Epithelial cell of proximal tubule (primary cell): Measurements from ENCODE around the gene ELF2. TPM values are rescaled to one million over a fixed set of nuclear protein-coding genes. Genes with fewer than 3 reads are reported as not detected.

Experiments
- DNase-seq: peaks from one replicate; pipeline ENCODE4 v3.0.0-alpha.2; 2011; ENCODE audit warnings: low read depth
- H3K4me3 ChIP-seq: 2 replicates; pipeline ENCODE4 v1.5.1; 2011; ENCODE audit warnings: low read depth, mild to moderate bottlenecking, low read length
- total RNA-seq: library from RNA; depleted of rRNA; stranded (reverse); fragments of >200 nt; gene quantifications from 2 replicates; pipeline ENCODE4 v1.2.3, GENCODE V29; 2015
- TF ChIP-seq, protein P1 (sequence below): conservative IDR thresholded peaks from 2 replicates; pipeline ENCODE4 v1.5.1; 2012; ENCODE audit warnings: low read depth, mild to moderate bottlenecking, low read length

ELF2 gene
- total RNA-seq, 1 donor from 2014 or later = 24.1 TPM

DNA sequence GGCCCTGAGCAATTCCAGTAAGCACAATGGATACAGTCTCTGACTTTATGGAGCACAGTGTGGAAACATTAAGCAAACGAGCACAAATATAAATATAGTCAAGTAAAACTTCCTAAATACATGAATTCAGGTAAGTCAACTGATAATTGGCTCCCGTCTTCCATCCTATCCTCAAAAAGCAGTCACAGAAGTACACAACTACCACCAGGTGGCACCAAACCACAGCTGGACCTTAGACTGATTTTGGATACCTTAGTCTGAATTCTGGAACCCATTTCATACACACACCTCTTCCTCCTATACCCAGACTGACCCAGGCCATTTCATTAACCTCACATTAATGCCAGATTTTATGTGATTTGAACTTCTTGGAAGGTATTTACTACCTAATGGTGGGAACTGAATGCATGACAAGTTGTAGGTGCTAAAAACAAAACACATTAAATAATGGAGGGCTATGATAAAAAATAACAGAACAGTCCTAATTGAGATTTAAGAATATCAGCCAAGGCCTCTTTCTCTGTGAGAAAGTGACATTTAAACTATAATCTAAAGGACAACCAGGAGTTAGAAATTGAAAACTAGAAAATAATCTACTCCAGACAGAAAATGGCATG, 77.5 kb downstream of the ELF2 start:
- no peak overlapping the region for H3K4me3 ChIP-seq
- DNase-seq = no peak
- TF ChIP-seq, protein P1, sequence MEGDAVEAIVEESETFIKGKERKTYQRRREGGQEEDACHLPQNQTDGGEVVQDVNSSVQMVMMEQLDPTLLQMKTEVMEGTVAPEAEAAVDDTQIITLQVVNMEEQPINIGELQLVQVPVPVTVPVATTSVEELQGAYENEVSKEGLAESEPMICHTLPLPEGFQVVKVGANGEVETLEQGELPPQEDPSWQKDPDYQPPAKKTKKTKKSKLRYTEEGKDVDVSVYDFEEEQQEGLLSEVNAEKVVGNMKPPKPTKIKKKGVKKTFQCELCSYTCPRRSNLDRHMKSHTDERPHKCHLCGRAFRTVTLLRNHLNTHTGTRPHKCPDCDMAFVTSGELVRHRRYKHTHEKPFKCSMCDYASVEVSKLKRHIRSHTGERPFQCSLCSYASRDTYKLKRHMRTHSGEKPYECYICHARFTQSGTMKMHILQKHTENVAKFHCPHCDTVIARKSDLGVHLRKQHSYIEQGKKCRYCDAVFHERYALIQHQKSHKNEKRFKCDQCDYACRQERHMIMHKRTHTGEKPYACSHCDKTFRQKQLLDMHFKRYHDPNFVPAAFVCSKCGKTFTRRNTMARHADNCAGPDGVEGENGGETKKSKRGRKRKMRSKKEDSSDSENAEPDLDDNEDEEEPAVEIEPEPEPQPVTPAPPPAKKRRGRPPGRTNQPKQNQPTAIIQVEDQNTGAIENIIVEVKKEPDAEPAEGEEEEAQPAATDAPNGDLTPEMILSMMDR = peak; percentile 94

DNA sequence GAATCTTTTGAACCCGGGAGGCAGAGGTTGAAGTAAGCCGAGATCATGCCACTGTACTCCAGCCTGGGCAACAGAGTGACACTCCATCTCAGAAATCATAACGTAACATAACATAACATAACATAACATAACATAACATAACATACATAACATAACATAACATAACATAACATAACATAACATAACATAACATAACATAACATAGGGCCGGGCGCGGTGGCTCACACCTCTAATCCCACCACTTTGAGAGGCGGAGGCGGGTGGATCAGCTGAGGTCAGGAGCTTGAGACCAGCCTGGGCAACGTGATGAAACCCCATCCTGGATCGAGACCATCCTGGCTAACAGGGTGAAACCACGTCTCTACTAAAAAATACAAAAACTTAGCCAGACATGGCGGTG, 84.7 kb downstream of the ELF2 start:
- TF ChIP-seq, protein P1 = no peak
- no peak overlapping the region for H3K4me3 ChIP-seq
- no peak for DNase-seq

GRCh38 chr4:139085141-139085540, 91.9 kb downstream of the ELF2 start:
- peak overlapping the region; percentile 86 for H3K4me3 ChIP-seq
- no peak for DNase-seq
- TF ChIP-seq, protein P1 = peak; percentile 37

DNA sequence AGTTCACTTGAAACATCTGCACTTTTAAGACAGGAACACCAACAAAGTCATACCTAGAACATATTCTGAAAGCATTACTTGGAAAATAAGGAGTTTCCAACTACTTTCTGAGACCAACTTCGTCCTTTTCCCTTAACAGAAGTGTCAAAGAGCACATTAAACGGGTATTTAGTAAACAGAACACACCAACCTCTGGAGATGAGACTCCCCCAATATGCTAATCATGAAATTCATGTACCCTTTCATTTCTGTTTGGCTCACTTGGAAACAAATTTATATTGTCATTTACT, 92.3 kb downstream of the ELF2 start:
- peak overlapping the region; percentile 86 for H3K4me3 ChIP-seq
- TF ChIP-seq, protein P1 = no peak
- DNase-seq = no peak

GRCh38 chr4:139083956-139084803, 92.8 kb downstream of the ELF2 start:
- no peak for DNase-seq
- TF ChIP-seq, protein P1 = no peak
- H3K4me3 ChIP-seq = peak overlapping the region; percentile 86

- TF ChIP-seq, protein P1 = peak; percentile 24
- DNase-seq = no peak
- peak overlapping the region; percentile 86 for H3K4me3 ChIP-seq
Observed at GRCh38 chr4:139083607-139083955, 93.4 kb downstream of the ELF2 start.
